Measurements from ENCODE around the gene PRR14. TPM values are rescaled to one million over a fixed set of nuclear protein-coding genes. Genes with fewer than 3 reads are reported as not detected.
A peak's percentile ranks its signal among the peaks of the same experiment; 100 is the strongest.

PRR14 gene
- total RNA-seq, 3 donors from 2014 or later (not counting 1 experiment from before 2014, with no cell fraction given), result 81.0 to 110 (median 101) TPM

- Histone ChIP-seq H3K36me3 (ENCODE audit: control insufficient read depth, insufficient read depth, low read length) (peaks cover 10% of the 10 kb centered on the region), H3K27ac (ENCODE audit: low read length) (peak overlapping the region; percentile 82), H3K4me1 (ENCODE audit: control insufficient read depth, insufficient read depth, low read length) (peaks cover 20% of the 10 kb centered on the region), H3K9me3 (ENCODE audit: control insufficient read depth, insufficient read depth, low read length) (no peaks in the 10 kb centered on the region), H3K4me3 (ENCODE audit: low read length) (peak overlapping the region; percentile 62), H3K27me3 (ENCODE audit: control insufficient read depth, insufficient read depth, low read length) (no peaks in the 10 kb centered on the region)
- Mint-ChIP-seq H3K27me3 (ENCODE audit: low read depth in 2 of 2) (no peaks in the 10 kb centered on the region), H3K9me3 (no peaks in the 10 kb centered on the region), H3K4me1 (peaks cover 5 to 14% of the 10 kb centered on the region in 2 donors), H3K4me3 (peak overlapping the region; percentile 96), H3K36me3 (no peaks in the 10 kb centered on the region), H3K27ac (peak overlapping the region; percentile 91 to 96)
- peak in 2 of 3 donors; percentile 41 to 62 for ATAC-seq
- no peak for TF ChIP-seq CTCF (IDR thresholded peaks at IDR 0.05)
- DNase-seq, result peak in 1 of 2 donors; percentile 58
- 20% methylated on average over 39 of the region's 40 CpGs for WGBS (ENCODE audit: insufficient coverage)
- intact Hi-C loops (cut with micrococcal nuclease), result no loop called here
Observed at GRCh38 chr16:30609002-30609925, 41.5 kb upstream of the PRR14 start.

- Mint-ChIP-seq H3K36me3 (no peaks in the 10 kb centered on the region), H3K9me3 (no peaks in the 10 kb centered on the region), H3K4me1 (peaks cover 5 to 14% of the 10 kb centered on the region in 2 donors), H3K4me3 (peak within 1 kb of the TSS; percentile 96), H3K27me3 (ENCODE audit: low read depth in 2 of 2) (no peaks in the 10 kb centered on the region), H3K27ac (peak within 1 kb of the TSS; percentile 91 to 96)
- Histone ChIP-seq H3K4me1 (ENCODE audit: control insufficient read depth, insufficient read depth, low read length) (peaks cover 17% of the 10 kb centered on the region), H3K36me3 (ENCODE audit: control insufficient read depth, insufficient read depth, low read length) (peaks cover 2% of the 10 kb centered on the region), H3K27ac (ENCODE audit: low read length) (peak within 1 kb of the TSS; percentile 82), H3K27me3 (ENCODE audit: control insufficient read depth, insufficient read depth, low read length) (no peaks in the 10 kb centered on the region), H3K9me3 (ENCODE audit: control insufficient read depth, insufficient read depth, low read length) (no peaks in the 10 kb centered on the region), H3K4me3 (ENCODE audit: low read length) (peak within 1 kb of the TSS; percentile 62)
- no peak for TF ChIP-seq CTCF (IDR thresholded peaks at IDR 0.05)
- ATAC-seq (peak; percentile 90 to 93 (median 92)), DNase-seq (peak; percentile 96 to 98)
- under 1% methylated on average over 62 of the region's 63 CpGs for WGBS (ENCODE audit: insufficient coverage)
- intact Hi-C loops (cut with micrococcal nuclease), result no loop called here
Observed at GRCh38 chr16:30609926-30610839, 40.6 kb upstream of the PRR14 start, which contains the start of gene ZNF689. ZNF689 (minus strand) TSS chr16:30610389; CDS start chr16:30610041, 348 bp downstream.

- Histone ChIP-seq H3K36me3 (ENCODE audit: control insufficient read depth, insufficient read depth, low read length) (no peaks in the 10 kb centered on the region), H3K27ac (ENCODE audit: low read length) (no peak overlapping the region), H3K9me3 (ENCODE audit: control insufficient read depth, insufficient read depth, low read length) (no peaks in the 10 kb centered on the region), H3K27me3 (ENCODE audit: control insufficient read depth, insufficient read depth, low read length) (no peaks in the 10 kb centered on the region), H3K4me1 (ENCODE audit: control insufficient read depth, insufficient read depth, low read length) (peaks cover 4% of the 10 kb centered on the region), H3K4me3 (ENCODE audit: low read length) (no peak overlapping the region)
- peaks cover 1 to 5% of the 10 kb centered on the region in 2 donors for H3K4me1 Mint-ChIP-seq
- no peak overlapping the region for H3K4me3 Mint-ChIP-seq
- intact Hi-C loops (cut with micrococcal nuclease), result no loop called here
- WGBS (ENCODE audit: insufficient coverage), result 70% methylated on average over 11 of the region's 12 CpGs
- peaks cover 0 to 2% of the 10 kb centered on the region in 2 donors for H3K27me3 Mint-ChIP-seq (ENCODE audit: low read depth in 2 of 2)
- DNase-seq, result peak; percentile 58 to 79
- no peaks in the 10 kb centered on the region for H3K9me3 Mint-ChIP-seq
- H3K27ac Mint-ChIP-seq, result no peak overlapping the region
- peak; percentile 82 to 87 (median 84) for ATAC-seq
- H3K36me3 Mint-ChIP-seq, result no peaks in the 10 kb centered on the region
- peak; percentile 47 for TF ChIP-seq CTCF (IDR thresholded peaks at IDR 0.05)
Observed at GRCh38 chr16:30615358-30616091, 35.2 kb upstream of the PRR14 start.
